Activated B cell treated with CpG ODN at 0.5 μM for 24 hours (primary cell): ENCODE measurements around the gene CTU2. TPM values are rescaled to one million over a fixed set of nuclear protein-coding genes. Genes with fewer than 3 reads are reported as not detected.

ENCODE experiments used
- ATAC-seq: fragments of 200-7000 bp; cut with Tn5 transposase; one replicate; pipeline ENCODE4 v1.10.0; 2021; ENCODE audit warnings: low read depth, mild to moderate bottlenecking, moderate library complexity
- CTCF ChIA-PET: fragments of 350-600 bp; sonication (Branson Sonifier 250); formaldehyde crosslinking; loops from one replicate; lab custom pipeline; 2021; ENCODE audit warnings: antibody characterized with exemption; lab: Charles Lee
- POLR2A ChIA-PET: fragments of 350-600 bp; sonication (Branson Sonifier 250); formaldehyde crosslinking; loops from one replicate; lab custom pipeline; 2021; ENCODE audit warnings: antibody characterized with exemption; lab: Charles Lee
- DNase-seq: peaks from one replicate; pipeline ENCODE4 v3.0.0; 2022
- H3K27ac Mint-ChIP-seq: one replicate; pipeline ENCODE4 v1.8.0; 2020; ENCODE audit warnings: mixed read lengths
- H3K27me3 Mint-ChIP-seq: one replicate; pipeline ENCODE4 v1.8.0; 2021; ENCODE audit warnings: mixed read lengths
- H3K36me3 Mint-ChIP-seq: one replicate; pipeline ENCODE4 v1.8.0; 2021; ENCODE audit warnings: low read depth, mixed read lengths
- H3K4me1 Mint-ChIP-seq: one replicate; pipeline ENCODE4 v1.8.0; 2021; ENCODE audit warnings: mixed read lengths
- H3K4me3 Mint-ChIP-seq: one replicate; pipeline ENCODE4 v1.8.0; 2020; ENCODE audit warnings: mild to moderate bottlenecking, mixed read lengths
- H3K9me3 Mint-ChIP-seq: one replicate; pipeline ENCODE4 v1.8.0; 2020; ENCODE audit warnings: mixed read lengths
- intact Hi-C: fragments of 100-400 bp; cut with micrococcal nuclease; formaldehyde crosslinking; loops from one replicate; pipeline ENCODE4 v1.15.1; 2024
- total RNA-seq: library from RNA; stranded (reverse); gene quantifications from 2 replicates; pipeline ENCODE4 v1.2.3, GENCODE V29; 2022
- TF ChIP-seq, protein P1 (sequence below): fragments of 200-600 bp; IDR thresholded peaks from one replicate; pipeline ENCODE4 v1.8.0; 2022; ENCODE audit warnings: antibody characterized with exemption, mild to moderate bottlenecking

CTU2 gene
- total RNA-seq, 1 donor from 2014 or later: 36.7 TPM

GRCh38 chr16:88764913-88765349 lies 58.6 kb downstream of the CTU2 start:
- CTCF ChIA-PET: no interaction called here
- H3K36me3 Mint-ChIP-seq: peaks cover 5% of the 10 kb centered on the region
- ATAC-seq (no peak), DNase-seq (no peak)
- H3K4me1 Mint-ChIP-seq: peaks cover 42% of the 10 kb centered on the region
- TF ChIP-seq, protein P1, sequence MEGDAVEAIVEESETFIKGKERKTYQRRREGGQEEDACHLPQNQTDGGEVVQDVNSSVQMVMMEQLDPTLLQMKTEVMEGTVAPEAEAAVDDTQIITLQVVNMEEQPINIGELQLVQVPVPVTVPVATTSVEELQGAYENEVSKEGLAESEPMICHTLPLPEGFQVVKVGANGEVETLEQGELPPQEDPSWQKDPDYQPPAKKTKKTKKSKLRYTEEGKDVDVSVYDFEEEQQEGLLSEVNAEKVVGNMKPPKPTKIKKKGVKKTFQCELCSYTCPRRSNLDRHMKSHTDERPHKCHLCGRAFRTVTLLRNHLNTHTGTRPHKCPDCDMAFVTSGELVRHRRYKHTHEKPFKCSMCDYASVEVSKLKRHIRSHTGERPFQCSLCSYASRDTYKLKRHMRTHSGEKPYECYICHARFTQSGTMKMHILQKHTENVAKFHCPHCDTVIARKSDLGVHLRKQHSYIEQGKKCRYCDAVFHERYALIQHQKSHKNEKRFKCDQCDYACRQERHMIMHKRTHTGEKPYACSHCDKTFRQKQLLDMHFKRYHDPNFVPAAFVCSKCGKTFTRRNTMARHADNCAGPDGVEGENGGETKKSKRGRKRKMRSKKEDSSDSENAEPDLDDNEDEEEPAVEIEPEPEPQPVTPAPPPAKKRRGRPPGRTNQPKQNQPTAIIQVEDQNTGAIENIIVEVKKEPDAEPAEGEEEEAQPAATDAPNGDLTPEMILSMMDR: no peak
- intact Hi-C loops: no loop called here
- no peaks in the 10 kb centered on the region for H3K27me3 Mint-ChIP-seq
- no peak overlapping the region for H3K27ac Mint-ChIP-seq
- H3K9me3 Mint-ChIP-seq: no peaks in the 10 kb centered on the region
- no peak overlapping the region for H3K4me3 Mint-ChIP-seq
- POLR2A ChIA-PET: interaction anchor here (0.6 to 1.4 kb wide), 2 partner anchors 10 to 19 kb away, joined by 4 to 9 read pairs; no protein-coding TSS in a partner anchor

Other genes starting within 250 kb of the CTU2 start
- 61.7 and 74.2 TPM in 2 replicates for gene ZC3H18, start 136.1 kb upstream of the CTU2 start, total RNA-seq
- 0.34 and 0.69 TPM in 2 replicates for gene IL17C, start 67.9 kb upstream of the CTU2 start, total RNA-seq
- 432 and 456 TPM in 2 replicates for gene CYBA, start 55.5 kb upstream of the CTU2 start, total RNA-seq
- 115 and 140 TPM in 2 replicates for gene MVD, start 43.4 kb upstream of the CTU2 start, total RNA-seq
- gene SNAI3, start 20.0 kb upstream of the CTU2 start, total RNA-seq: 1.5 and 2.7 TPM in 2 replicates
- 31.0 and 45.3 TPM in 2 replicates for gene RNF166, start 95 bp upstream of the CTU2 start, total RNA-seq
- 75.2 and 85.9 TPM in 2 replicates for gene PIEZO1, start 78.7 kb downstream of the CTU2 start, total RNA-seq
- 4.3 and 5.5 TPM in 2 replicates for gene CDT1, start 97.3 kb downstream of the CTU2 start, total RNA-seq
- gene APRT, start 105.4 kb downstream of the CTU2 start, total RNA-seq: 198 and 209 TPM in 2 replicates
- gene GALNS, start 150.4 kb downstream of the CTU2 start, total RNA-seq: 39.9 and 48.3 TPM in 2 replicates
- 38.7 and 54.8 TPM in 2 replicates for gene TRAPPC2L, start 150.6 kb downstream of the CTU2 start, total RNA-seq
- 0.44 and 0.67 TPM in 2 replicates for gene PABPN1L, start 160.2 kb downstream of the CTU2 start, total RNA-seq